ENCODE results near the gene RNU6-9.

RNU6-9 gene

GRCh38 chr19:897442-898039 lies 4.3 kb downstream of the RNU6-9 start:
- Mint-ChIP-seq H3K36me3 (peaks cover 31% of the 10 kb centered on the region), H3K9me3 (no peaks in the 10 kb centered on the region), H3K4me3 (no peak overlapping the region), H3K4me1 (peaks cover 33% of the 10 kb centered on the region), H3K27me3 (no peaks in the 10 kb centered on the region), H3K27ac (no peak overlapping the region)
- ATAC-seq, result no peak

DNA sequence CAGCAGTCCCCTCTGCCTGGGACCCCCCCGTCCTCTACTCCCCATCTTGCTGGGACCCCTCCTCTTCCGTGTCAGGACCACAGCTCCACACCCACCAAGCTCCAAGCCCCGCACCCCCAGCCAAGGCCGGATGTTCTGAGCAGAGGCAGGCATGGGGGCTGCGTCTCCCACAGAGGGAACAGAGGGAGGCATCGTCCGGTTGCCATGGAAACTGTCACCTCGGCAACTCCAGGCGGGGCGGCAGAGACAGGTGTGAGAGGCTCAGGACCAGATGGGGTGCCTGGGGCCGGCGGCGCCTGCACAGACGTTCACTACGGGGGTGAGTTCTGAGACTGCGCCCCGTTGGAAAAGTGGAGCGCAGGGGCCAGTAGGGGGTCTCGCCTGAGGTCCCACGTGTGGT lies 5.4 kb downstream of the RNU6-9 start:
- Mint-ChIP-seq H3K4me3 (no peak overlapping the region), H3K27me3 (no peaks in the 10 kb centered on the region), H3K4me1 (peaks cover 29% of the 10 kb centered on the region), H3K27ac (peak overlapping the region; percentile 4), H3K36me3 (peaks cover 31% of the 10 kb centered on the region), H3K9me3 (no peaks in the 10 kb centered on the region)
- ATAC-seq, result peak; percentile 57

DNA sequence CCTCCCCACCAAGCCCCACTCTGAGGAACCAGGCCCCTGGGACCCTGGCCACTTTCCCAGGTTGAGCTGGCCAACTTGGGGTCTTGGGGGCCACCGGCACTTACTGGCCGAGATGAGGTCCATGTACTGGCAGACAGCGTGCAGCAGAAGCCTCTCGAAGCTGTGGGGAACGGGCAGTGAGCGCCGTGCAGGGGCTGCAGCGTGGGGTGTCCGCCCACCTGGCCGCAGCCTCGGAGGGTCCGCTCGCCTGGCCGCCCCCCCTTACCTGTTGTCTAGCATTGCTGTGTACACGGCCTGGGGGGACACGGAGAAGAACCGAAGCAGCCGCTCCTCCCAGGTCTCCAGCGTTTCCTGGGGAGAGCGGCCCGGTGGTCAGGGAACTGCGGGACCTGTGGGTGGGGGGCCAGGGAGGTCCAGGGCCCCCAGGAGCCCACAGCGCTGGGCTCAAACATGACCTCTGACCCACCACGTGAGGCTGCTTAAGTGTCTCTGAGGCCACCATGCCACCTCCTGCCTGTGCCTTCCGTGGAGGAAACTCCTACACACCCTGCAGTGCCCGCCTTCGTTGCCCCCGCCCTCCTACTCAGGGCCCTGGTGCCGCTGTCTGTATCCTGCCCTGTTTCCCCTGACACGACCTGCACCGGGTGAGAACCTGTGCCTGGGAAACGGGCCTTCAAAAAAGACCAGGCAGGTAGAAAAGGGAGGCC lies 6.2 kb downstream of the RNU6-9 start:
- Mint-ChIP-seq H3K9me3 (no peaks in the 10 kb centered on the region), H3K36me3 (peaks cover 37% of the 10 kb centered on the region), H3K27me3 (no peaks in the 10 kb centered on the region), H3K27ac (no peak overlapping the region), H3K4me3 (no peak overlapping the region), H3K4me1 (peaks cover 35% of the 10 kb centered on the region)
- ATAC-seq, result no peak

GRCh38 chr19:900043-900301 lies 6.7 kb downstream of the RNU6-9 start:
- Mint-ChIP-seq H3K36me3 (peaks cover 38% of the 10 kb centered on the region), H3K9me3 (no peaks in the 10 kb centered on the region), H3K27me3 (no peaks in the 10 kb centered on the region), H3K4me1 (peaks cover 36% of the 10 kb centered on the region), H3K4me3 (no peak overlapping the region), H3K27ac (no peak overlapping the region)
- ATAC-seq, result no peak

DNA sequence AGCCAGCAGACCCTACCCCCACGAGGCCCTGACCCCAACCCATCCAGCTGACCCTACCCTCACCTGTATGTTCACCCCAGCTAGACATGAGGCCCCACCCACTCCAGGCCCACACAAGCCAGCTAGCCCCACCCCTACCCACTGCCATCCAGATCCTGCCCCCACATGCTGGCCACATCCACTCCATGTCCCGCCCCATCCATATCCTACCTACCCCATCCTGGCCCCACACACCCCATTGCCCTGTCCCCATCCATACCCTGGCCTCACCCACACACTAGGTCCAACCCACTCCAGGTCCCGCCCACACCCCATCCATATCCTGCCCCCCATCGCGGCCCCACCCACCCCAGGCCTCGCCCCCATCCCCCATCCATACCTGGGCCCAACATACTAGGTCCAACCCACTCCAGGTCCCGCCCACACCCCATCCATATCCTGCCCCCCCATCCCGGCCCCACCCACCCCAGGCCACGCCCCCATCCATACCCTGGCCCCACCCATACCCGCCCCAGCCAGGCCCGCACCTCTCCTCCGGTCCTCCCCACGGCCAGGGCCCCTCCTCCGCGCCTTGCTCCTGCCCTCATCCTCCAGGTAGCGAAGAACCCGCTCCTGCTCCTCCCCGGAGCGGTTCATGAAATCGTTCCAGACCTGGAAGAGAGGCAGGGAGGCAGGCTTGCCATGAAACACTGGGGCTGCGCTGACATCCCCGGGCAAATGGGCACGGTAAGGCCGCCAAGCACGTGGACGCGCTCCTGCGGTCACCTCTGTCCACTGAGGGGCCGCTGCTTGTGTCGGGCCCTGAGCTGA lies 7.2 kb downstream of the RNU6-9 start:
- H3K27ac Mint-ChIP-seq, result no peak overlapping the region
- H3K36me3 Mint-ChIP-seq, result peaks cover 38% of the 10 kb centered on the region
- ATAC-seq, result peak; percentile 55

GRCh38 chr19:901216-902092 lies 8.2 kb downstream of the RNU6-9 start:
- no peaks in the 10 kb centered on the region for H3K9me3 Mint-ChIP-seq
- H3K4me3 Mint-ChIP-seq, result no peak overlapping the region
- H3K27ac Mint-ChIP-seq, result no peak overlapping the region
- H3K4me1 Mint-ChIP-seq, result peaks cover 43% of the 10 kb centered on the region
- ATAC-seq, result no peak
- peaks cover 35% of the 10 kb centered on the region for H3K36me3 Mint-ChIP-seq
- no peaks in the 10 kb centered on the region for H3K27me3 Mint-ChIP-seq

More for the DNA sequence above, 7.2 kb downstream of the RNU6-9 start:
- Mint-ChIP-seq H3K4me1 (peaks cover 39% of the 10 kb centered on the region), H3K4me3 (no peak overlapping the region), H3K9me3 (no peaks in the 10 kb centered on the region), H3K27me3 (no peaks in the 10 kb centered on the region)

DNA sequence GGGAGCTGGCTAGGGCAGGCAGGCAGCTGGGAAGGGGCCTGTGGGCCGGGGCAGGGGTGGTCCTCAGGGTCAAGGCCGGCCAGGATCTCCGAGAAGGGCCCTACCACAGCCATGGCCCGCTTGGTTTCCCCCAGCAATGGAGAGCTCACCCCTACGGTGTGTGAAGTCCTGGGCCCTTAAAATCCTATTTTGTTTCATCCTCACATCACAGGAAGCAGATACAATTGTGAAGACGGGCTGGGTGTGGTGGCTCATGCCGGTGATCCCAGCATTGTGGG lies 8.7 kb downstream of the RNU6-9 start:
- no peak for ATAC-seq
- Mint-ChIP-seq H3K27me3 (no peaks in the 10 kb centered on the region), H3K36me3 (peaks cover 33% of the 10 kb centered on the region), H3K27ac (no peak overlapping the region), H3K4me1 (peaks cover 45% of the 10 kb centered on the region), H3K9me3 (no peaks in the 10 kb centered on the region), H3K4me3 (no peak overlapping the region)

- H3K36me3 Mint-ChIP-seq, result peaks cover 30% of the 10 kb centered on the region
- no peaks in the 10 kb centered on the region for H3K27me3 Mint-ChIP-seq
- ATAC-seq, result no peak
- no peak overlapping the region for H3K4me3 Mint-ChIP-seq
- H3K4me1 Mint-ChIP-seq, result peaks cover 51% of the 10 kb centered on the region
- H3K27ac Mint-ChIP-seq, result no peak overlapping the region
- H3K9me3 Mint-ChIP-seq, result no peaks in the 10 kb centered on the region
Measured at GRCh38 chr19:902446-903226, 9.4 kb downstream of the RNU6-9 start.

DNA sequence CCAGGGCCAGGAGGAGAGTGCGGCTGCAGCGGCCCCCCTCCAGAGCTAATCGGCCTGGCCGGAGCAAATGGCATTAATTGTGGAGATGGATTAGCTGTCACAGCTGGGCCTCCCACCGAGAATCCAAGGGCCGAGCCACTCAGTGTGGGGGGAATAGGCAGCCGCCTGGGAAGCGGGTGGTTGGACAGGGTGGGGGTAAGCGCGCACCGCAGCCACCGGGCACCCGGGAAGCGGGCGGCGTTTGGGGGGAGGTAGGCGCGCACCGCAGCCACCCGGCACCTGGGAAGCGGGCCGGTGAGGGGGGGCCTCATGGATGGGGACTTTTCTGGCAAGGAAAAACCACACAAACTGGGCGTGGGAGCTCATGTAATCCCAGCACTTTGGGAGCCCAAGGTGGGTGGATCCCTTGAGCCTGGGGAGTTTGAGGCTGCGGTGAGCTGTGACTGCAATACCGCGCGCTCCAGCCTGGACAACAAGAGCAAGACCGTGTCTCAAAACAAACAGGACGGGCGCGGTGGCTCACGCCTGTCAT lies 10.0 kb downstream of the RNU6-9 start:
- H3K27me3 Mint-ChIP-seq, result no peaks in the 10 kb centered on the region
- H3K4me1 Mint-ChIP-seq, result peaks cover 57% of the 10 kb centered on the region
- H3K36me3 Mint-ChIP-seq, result peaks cover 30% of the 10 kb centered on the region
- ATAC-seq, result no peak
- no peak overlapping the region for H3K27ac Mint-ChIP-seq
- H3K4me3 Mint-ChIP-seq, result no peak overlapping the region
- no peaks in the 10 kb centered on the region for H3K9me3 Mint-ChIP-seq

- Mint-ChIP-seq H3K36me3 (peaks cover 27% of the 10 kb centered on the region), H3K27ac (no peak overlapping the region)
- ATAC-seq, result no peak
Measured at GRCh38 chr19:904545-904944, 11.3 kb downstream of the RNU6-9 start.

GRCh38 chr19:906480-906879 lies 13.2 kb downstream of the RNU6-9 start:
- Mint-ChIP-seq H3K27ac (peak overlapping the region; percentile 97), H3K9me3 (no peaks in the 10 kb centered on the region), H3K4me1 (peaks cover 67% of the 10 kb centered on the region), H3K27me3 (no peaks in the 10 kb centered on the region), H3K36me3 (peaks cover 20% of the 10 kb centered on the region), H3K4me3 (peak overlapping the region; percentile 66)
- peak; percentile 1 for ATAC-seq

More at GRCh38 chr19:904545-904944, 11.3 kb downstream of the RNU6-9 start:
- no peaks in the 10 kb centered on the region for H3K27me3 Mint-ChIP-seq
- peaks cover 69% of the 10 kb centered on the region for H3K4me1 Mint-ChIP-seq
- H3K9me3 Mint-ChIP-seq, result no peaks in the 10 kb centered on the region
- no peak overlapping the region for H3K4me3 Mint-ChIP-seq

- Mint-ChIP-seq H3K4me1 (peaks cover 67% of the 10 kb centered on the region), H3K4me3 (peak overlapping the region; percentile 66), H3K27me3 (no peaks in the 10 kb centered on the region), H3K36me3 (peaks cover 20% of the 10 kb centered on the region), H3K9me3 (no peaks in the 10 kb centered on the region), H3K27ac (peak overlapping the region; percentile 97)
- ATAC-seq, result peak; percentile 68
Measured at GRCh38 chr19:907183-907853, 14.0 kb downstream of the RNU6-9 start.

DNA sequence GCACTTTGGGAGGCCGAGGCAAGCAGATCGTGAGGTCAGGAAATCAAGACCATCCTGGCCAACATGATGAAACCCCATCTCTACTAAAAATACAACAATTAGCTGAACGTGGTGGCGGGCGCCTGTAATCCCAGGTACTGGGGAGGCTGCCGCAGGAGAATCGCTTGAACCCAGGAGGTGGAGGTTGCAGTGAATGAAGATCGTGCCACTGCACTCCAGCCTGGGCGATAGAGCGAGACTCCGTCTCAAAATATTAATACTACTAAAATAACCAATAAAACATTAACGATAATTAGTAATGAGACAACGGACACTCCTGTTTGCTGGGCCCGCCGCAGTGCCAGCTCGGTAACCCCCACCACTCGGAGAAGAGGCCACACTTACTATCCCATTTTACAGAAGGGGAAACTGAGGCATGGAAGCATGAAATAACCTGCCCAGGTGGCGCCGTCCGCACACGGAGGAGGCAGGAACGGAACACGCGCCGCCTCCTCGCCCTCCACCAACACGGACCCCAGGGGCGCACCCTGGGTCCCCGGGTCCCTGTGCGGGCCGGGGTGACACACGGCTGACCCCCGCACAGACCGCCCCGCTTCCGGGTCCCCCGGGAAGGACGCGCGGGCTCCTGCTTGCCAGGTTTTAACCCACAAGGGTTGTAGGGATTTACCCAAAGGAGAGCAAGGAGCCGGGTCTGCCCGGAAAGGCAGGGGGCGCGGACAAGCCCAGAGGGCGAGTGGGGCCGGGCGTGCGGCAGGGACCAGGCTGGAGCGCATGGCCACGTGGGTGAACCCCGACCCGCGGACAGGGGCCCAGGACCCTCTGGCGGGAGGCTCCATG lies 18.1 kb downstream of the RNU6-9 start:
- H3K27ac Mint-ChIP-seq, result peak overlapping the region; percentile 92
- H3K36me3 Mint-ChIP-seq, result peaks cover 16% of the 10 kb centered on the region
- ATAC-seq, result no peak
- H3K4me3 Mint-ChIP-seq, result peak overlapping the region; percentile 65
- H3K27me3 Mint-ChIP-seq, result no peaks in the 10 kb centered on the region
- no peaks in the 10 kb centered on the region for H3K9me3 Mint-ChIP-seq
- peaks cover 47% of the 10 kb centered on the region for H3K4me1 Mint-ChIP-seq

Data from stimulated activated memory B cell treated with anti-CD40 and anti-IgM and Interleukin-4, amounts not matched to agents 10 μg/mL and 1 μg/mL and 100 μg/mL, for 72 hours (primary cell).